GM12878 (cell line): ENCODE data around the gene RBM43.

ENCODE experiments used
- BCL11A ChIP-seq: IDR thresholded peaks from 2 replicates; pipeline ENCODE4 v1.6.1; 2011; ENCODE audit warnings: low read depth, low read length
- CTCF ChIP-seq, 3 experiments: IDR thresholded peaks in 2 of 3; conservative IDR thresholded peaks in 1 of 3; 2 replicates each; pipeline ENCODE4 v1.5.1; 2011; ENCODE audit warnings: low read depth in 3 of 3, low read length in 3 of 3, mild to moderate bottlenecking in 3 of 3, control low read depth in 2 of 3, moderate library complexity in 2 of 3, inconsistent platforms in 1 of 3, mixed read lengths in 1 of 3; ENCODE audit not compliant: control insufficient read depth in 2 of 3, insufficient read depth in 1 of 3; ENCODE audit errors: extremely low read depth in 1 of 3
- EZH2 ChIP-seq: IDR thresholded peaks from 2 replicates; pipeline ENCODE4 v1.6.1; 2012; ENCODE audit warnings: low read depth, mild to moderate bottlenecking, control low read depth, inconsistent platforms, low read length, borderline replicate concordance; ENCODE audit not compliant: control insufficient read depth
- MYC ChIP-seq: IDR thresholded peaks from 2 replicates; pipeline ENCODE4 v1.6.1; 2011; ENCODE audit warnings: mild to moderate bottlenecking, low read length, moderate library complexity, inconsistent platforms; ENCODE audit not compliant: insufficient read depth, insufficient replicate concordance, insufficient read length, severe bottlenecking
- PAX5 ChIP-seq: IDR thresholded peaks from 2 replicates; pipeline ENCODE4 v1.6.1; 2011; ENCODE audit warnings: low read depth, low read length, borderline replicate concordance
- POLR2A ChIP-seq: IDR thresholded peaks from 2 replicates; pipeline ENCODE4 v1.6.1; 2011; ENCODE audit warnings: low read depth, mild to moderate bottlenecking, low read length
- REST ChIP-seq: IDR thresholded peaks from 2 replicates; pipeline ENCODE4 v1.6.1; 2012; ENCODE audit warnings: mild to moderate bottlenecking, low read depth, low read length
- TCF7 ChIP-seq: IDR thresholded peaks from 2 replicates; pipeline ENCODE4 v1.6.1; 2014; ENCODE audit warnings: antibody characterized with exemption, borderline replicate concordance
- ZBTB33 ChIP-seq: fragments of 450-650 bp; IDR thresholded peaks from 2 replicates; pipeline ENCODE4 v1.6.1; 2017; ENCODE audit warnings: mild to moderate bottlenecking

GRCh38 chr2:151267537-151267936 is 5.9 kb upstream of the RBM43 start:
- TF ChIP-seq ZBTB33 (no peak), POLR2A (no peak), CTCF (IDR thresholded peaks at IDR 0.05 in 2 of 3, conservative IDR thresholded peaks at IDR 0.05 in 1 of 3; ENCODE audit: control insufficient read depth in 2 of 3, extremely low read depth in 1 of 3, insufficient read depth in 1 of 3, low read depth in 3 of 3, low read length in 3 of 3) (no peak), PAX5 (no peak), MYC (no peak), EZH2 (no peak), BCL11A (no peak), REST (no peak), TCF7 (no peak)
